IPS-18c (cell line): Measurements from ENCODE around the gene TFR2.
A peak's percentile ranks its signal among the peaks of the same experiment; 100 is the strongest.

Experiments used
- H3K4me3 ChIP-seq: 2 replicates; pipeline ENCODE4 v1.7.0; 2013; ENCODE audit warnings: low read depth, mild to moderate bottlenecking, low read length, moderate library complexity; ENCODE audit not compliant: insufficient read depth
- H3K9me3 ChIP-seq: one replicate; pipeline ENCODE4 v1.6.1; 2013; ENCODE audit warnings: mild to moderate bottlenecking, low read length, moderate library complexity; ENCODE audit not compliant: control insufficient read depth, insufficient read depth

TFR2 gene

GRCh38 chr7:100584683-100585510 lies 56.5 kb downstream of the TFR2 start:
- Histone ChIP-seq H3K9me3 (no peaks in the 10 kb centered on the region), H3K4me3 (peak overlapping the region; percentile 92)

DNA sequence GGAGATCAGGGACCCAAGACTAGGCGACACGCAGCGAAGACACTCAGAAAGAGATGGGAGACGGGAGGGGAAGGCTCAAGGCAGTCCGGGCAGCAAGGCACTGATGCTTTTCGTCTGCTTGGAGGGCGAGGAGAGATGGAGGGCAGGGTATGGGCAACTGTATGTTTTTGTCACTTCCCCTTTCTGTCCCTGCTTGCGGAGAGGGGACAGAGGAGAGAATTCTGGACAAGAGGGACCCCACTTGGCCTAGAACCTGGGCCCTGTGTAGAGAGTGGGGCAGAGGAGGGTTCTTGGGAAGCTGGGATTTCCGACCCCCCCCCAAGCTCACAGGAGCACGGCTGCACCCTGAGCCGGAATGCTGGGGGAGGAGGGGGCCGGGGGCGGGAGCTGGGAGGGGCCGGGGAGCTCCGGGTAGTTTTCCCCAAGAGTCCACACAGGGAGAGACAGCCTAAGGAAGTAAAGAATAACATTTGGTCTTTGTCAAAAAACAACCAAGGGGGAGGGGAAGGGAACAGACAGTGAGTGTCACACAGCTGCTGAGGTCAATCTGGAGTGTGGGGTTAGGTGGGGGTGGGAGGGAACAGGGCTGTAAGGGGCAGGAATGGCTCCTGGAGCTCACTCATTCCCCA lies 57.2 kb downstream of the TFR2 start:
- H3K4me3 ChIP-seq: peak overlapping the region; percentile 92
- no peaks in the 10 kb centered on the region for H3K9me3 ChIP-seq

DNA sequence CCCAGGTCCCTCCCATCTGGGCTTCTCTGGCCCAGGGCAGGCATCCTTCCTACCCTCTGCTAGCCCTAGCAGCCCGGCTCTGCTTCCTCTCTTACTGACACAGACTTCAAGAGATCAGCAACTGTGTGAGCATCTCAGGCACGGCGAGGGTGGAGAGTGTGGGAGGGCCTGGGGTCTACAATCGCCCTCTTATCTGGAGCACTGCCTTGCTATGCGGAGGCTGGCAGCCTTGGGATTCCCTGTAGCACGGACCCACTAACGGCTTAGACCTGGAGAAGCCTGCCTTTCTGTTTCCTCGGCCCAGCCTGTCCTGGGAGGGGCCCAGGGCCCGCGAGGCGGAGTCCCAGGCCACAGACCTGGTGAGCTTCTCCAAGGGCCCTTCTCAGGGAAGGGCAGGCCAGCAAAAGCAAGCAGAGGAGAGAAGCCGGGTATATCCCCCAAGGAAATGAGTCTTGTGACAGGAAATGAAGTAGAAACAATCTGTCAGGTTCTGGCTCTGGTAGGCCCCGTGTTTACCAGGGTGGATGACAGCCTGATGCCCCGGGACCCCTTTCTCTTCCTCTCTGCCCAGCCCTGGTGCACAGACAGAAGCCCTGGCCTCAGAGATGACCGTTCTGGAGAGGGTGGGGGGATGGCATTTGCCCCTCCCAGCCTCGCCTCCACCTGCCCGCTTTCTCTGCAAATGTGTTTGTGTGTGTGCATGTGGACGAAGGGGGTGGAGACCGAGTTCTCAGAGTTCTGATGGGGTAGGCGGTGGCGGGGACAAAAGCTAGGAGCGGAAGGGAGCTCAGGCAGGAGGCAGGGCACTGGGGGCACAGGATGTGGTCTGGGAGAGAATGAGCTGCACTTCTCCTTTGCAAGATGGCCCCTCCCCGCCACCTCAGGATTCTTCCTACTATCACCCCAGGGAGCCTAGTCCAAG lies 58.0 kb downstream of the TFR2 start:
- Histone ChIP-seq H3K9me3 (no peaks in the 10 kb centered on the region), H3K4me3 (0 out of 2 replicates have a peak overlapping the region, but pooled peaks have one; percentile 24)

DNA sequence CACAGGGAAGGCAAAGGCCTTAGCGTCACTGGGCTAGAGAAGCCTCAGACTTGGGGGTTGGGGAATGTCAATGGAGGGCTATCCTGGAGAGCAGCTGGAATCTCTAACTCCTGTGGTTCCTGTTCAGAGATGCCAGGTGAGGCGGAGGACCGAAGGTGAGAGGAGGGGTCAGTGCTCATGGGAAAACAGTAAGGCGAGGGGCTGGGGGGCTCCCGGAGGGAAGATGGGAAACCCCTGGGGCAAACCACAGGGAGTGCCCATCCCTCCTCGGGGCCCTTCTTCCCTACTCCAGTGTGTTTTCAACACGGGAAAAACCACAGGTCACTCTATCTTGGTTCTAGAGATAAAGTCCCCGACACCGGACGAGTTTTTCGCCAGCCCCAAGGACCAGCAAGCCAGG lies 58.7 kb downstream of the TFR2 start:
- H3K4me3 ChIP-seq: no peak overlapping the region
- H3K9me3 ChIP-seq: no peaks in the 10 kb centered on the region

GRCh38 chr7:100582041-100582579 lies 59.2 kb downstream of the TFR2 start:
- no peaks in the 10 kb centered on the region for H3K9me3 ChIP-seq
- no peak overlapping the region for H3K4me3 ChIP-seq

DNA sequence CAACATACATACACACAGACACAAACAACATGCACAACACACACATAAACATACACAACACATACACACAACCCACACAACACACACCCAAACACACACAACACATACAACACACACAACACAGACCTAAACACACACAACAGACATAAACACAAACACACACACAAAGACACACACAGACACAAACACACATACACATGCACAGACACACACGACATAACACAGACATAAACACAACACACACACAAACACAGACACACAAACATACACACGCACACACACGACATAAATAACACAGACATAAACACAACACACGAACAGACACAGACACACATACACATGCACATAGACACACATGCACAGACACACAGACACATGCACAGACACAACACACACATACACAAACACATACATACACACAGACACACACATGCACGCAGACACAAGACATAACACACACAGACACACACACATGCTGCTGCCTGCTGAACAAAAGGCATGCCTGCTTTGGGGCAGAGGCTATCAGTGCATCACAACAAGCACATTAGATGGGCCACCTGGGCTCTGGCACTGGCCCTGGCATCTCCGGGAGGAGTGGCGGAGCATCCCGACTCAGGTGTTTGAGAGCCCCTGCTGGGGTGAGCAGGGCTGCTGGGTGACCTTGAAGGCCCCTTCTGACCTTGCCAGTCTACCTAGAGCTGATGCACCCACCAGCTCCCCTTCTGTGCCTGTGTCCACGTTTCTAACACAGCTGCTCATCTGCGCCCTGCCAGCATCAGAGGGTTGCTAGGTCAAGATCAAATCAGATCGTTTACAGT lies 60.7 kb downstream of the TFR2 start:
- no peaks in the 10 kb centered on the region for H3K9me3 ChIP-seq
- no peak overlapping the region for H3K4me3 ChIP-seq

DNA sequence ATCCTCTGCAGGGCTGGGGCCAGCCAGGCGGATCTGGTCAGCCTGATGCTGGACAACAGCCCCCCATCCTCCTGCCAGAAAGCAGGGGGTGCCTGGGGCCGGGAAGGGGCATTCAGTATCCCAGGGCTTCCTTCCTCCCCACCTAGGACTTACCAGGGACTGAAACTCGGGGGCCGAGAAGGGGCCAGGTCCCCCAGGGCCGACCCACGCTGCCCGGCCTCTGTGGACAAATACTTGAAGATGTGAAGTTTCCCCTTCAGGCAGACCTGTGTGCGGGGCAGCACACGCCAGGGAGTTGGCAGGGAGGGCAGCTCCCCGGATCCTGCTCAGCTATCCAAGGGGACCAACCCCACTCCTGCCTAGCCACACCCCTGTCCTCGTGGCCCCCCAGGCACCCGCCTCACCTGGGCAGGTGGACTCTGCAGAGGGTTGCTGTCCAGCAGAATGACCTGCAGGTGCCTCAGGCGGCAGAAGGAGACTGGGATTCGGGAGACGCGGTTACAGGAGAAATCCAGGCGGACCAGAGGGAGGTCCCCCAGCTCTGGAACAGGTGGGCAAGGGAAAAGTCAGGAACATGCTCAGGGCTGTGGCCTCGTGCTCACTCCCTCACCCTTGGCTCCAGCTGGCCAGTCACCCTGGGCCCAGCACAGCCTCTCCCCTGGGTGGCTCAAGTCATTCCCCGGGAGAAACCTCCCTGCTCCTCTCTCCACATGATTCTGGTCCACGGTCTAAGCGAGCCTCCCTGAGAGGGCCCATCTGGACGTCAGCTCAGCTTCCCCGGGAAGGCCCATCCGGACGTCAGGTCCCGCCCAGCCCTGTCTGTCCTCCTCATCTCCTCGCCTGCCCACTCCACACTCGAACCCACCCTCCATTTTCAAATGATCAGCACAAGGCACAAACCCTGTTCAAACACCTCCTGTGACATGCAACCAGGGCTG lies 62.8 kb downstream of the TFR2 start:
- no peak overlapping the region for H3K4me3 ChIP-seq
- H3K9me3 ChIP-seq: no peaks in the 10 kb centered on the region

DNA sequence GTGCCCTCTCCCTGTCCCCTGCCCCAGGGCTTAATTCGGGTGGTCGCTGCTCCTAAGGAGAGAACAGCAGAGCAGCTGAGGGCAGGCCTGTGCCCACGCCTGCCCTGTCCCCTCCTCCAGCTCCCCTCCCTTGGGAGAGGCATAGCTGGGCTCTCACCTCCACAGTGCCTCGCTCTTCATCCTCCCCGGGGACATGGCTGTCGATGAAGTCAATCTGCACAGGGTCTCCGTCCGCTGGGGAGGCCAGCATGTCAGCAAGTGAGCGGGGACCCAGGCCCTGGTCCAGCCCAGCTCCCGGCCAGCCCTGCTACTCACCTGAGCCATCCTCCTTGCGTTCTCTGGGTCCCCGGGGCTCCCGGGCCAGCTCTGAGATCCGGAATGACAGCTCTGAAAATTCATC lies 63.8 kb downstream of the TFR2 start:
- H3K4me3 ChIP-seq: no peak overlapping the region
- no peaks in the 10 kb centered on the region for H3K9me3 ChIP-seq

DNA sequence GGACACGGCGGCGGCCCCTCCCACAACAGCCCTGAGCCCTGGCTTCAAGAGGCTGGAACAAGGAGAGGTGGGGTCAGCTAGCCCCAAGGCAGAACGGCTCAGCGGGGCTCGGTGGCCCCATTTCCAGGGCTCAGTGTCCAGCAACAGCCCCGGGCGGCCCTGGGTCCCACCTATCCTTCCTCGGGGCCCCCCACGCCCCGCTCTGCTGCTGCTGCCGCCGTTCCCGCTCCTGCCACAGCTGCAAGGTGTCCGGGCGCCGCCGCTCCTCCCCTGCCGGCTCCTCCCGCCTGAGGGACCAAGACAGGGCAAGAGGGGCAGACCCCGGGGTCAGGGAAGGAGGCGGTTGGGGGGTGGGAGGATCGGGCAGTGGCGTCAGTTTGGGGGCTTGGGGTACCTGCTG lies 64.2 kb downstream of the TFR2 start:
- Histone ChIP-seq H3K9me3 (no peaks in the 10 kb centered on the region), H3K4me3 (no peak overlapping the region)

GRCh38 chr7:100576384-100576993 lies 64.9 kb downstream of the TFR2 start:
- Histone ChIP-seq H3K4me3 (no peak overlapping the region), H3K9me3 (no peaks in the 10 kb centered on the region)

DNA sequence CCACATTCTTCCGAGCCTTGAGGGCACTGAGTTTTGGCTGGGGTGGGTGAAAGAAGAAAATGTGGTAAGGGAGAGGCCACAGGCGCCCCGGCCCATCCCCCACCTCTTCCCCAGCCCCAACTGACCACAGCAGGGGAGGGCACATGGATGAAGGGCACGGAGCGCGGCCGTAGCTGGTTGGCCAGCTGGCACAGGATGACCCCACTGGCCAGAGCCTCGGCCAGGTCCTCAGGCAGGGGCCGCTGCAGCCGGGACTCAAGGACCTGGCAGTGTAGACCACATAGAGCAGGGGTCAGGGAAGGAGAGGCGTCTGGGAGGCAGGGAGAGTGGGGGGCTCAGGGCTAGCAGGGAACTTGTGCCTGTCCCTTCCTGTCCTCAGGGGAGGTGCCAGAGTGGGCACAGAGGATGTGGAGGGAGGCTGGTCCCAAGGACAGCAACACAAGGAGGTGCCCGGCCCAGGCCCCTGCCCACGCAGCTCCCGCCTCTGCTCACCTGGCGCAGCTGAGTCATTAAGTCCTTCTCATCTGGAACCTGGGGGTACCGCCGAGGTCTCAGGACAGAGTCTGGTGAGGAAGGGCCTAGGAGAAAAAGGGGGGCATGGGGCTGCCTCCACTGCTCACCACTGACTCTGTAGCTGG lies 65.5 kb downstream of the TFR2 start:
- H3K9me3 ChIP-seq: no peaks in the 10 kb centered on the region
- H3K4me3 ChIP-seq: no peak overlapping the region

GRCh38 chr7:100575206-100575631 lies 66.1 kb downstream of the TFR2 start:
- Histone ChIP-seq H3K4me3 (no peak overlapping the region), H3K9me3 (no peaks in the 10 kb centered on the region)

DNA sequence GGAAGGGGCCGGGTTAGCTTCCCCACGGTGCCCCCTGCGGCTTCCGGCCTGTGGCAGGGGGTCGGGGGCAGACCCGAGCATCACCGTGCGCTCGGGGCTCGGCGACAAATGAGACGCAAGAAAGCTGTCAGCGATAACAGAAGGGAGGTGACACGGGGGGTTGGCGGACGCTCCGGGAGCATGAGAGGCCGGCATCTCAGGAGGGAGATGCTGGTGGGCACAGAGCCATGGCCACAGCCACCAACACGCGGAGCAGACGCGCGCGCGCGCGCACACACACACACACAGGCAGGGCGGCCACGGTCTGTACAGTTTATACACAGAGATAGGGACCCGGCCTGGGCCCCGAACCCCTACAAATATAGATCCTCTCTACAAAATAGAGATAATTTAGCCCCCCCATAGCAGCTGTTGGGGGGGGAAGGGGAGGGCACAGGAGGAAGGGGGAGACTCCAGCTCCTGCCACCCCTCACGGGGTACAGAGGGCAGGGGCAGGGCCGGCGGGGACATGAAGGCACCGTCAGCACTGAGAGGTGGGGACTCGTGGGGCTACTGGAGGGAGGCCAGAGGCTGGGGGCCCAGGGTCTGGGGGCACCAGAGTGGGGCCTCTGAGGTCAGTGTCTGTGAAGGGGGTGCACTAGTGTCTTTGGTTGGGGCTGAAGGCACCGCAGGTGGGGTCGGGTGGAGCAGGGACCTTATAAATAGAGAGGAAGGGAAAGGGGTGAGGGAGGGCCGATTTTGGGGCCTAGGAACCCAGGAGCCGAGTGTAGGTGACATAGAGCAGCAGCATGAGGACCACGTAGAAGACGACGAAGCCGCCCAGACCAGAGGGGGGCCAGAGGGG lies 66.8 kb downstream of the TFR2 start:
- H3K9me3 ChIP-seq: no peaks in the 10 kb centered on the region
- H3K4me3 ChIP-seq: no peak overlapping the region

- no peak within 1 kb of the TSS for H3K4me3 ChIP-seq
- H3K9me3 ChIP-seq: no peaks in the 10 kb centered on the region
Observed at GRCh38 chr7:100573691-100574361, 67.5 kb downstream of the TFR2 start, which contains the start of gene SAP25. Gene SAP25, minus strand, starts transcription at chr7:100573900. Its CDS starts 158 bp downstream, at chr7:100573742.
